GM23248 (cell line): Measurements from ENCODE around the gene GJB4.

Experiments used
- EZH2 ChIP-seq: fragments of 200-600 bp; sonication (generic); IDR thresholded peaks from 2 replicates; pipeline ENCODE4 v1.6.1; 2018; ENCODE audit warnings: antibody characterized with exemption, mild to moderate bottlenecking; ENCODE audit not compliant: insufficient read depth, poor library complexity, severe bottlenecking
- EZH2phosphoT487 ChIP-seq: fragments of 200-600 bp; sonication (generic); IDR thresholded peaks from 2 replicates; pipeline ENCODE4 v1.6.1; 2018; ENCODE audit warnings: antibody characterized with exemption, moderate library complexity, mild to moderate bottlenecking, low read depth; ENCODE audit not compliant: insufficient read depth

GRCh38 chr1:34771573-34772371 lies 12.2 kb downstream of the GJB4 start:
- no peak for TF ChIP-seq EZH2
- TF ChIP-seq EZH2phosphoT487 = no peak
